Measurements from ENCODE around the gene NOL4L.

- TF ChIP-seq CTCF (conservative IDR thresholded peaks at IDR 0.05), result no peak
- no peak for TF ChIP-seq EZH2 (IDR thresholded peaks at IDR 0.05; ENCODE audit: low read depth)
Measured at GRCh38 chr20:32480371-32481241, 104.5 kb downstream of the NOL4L start.
